Measurements from ENCODE around the gene PGAP3. TPM values are rescaled to one million over a fixed set of nuclear protein-coding genes. Genes with fewer than 3 reads are reported as not detected.

The PGAP3 gene
- total RNA-seq, 1 donor: 11.1 TPM

- H3K4me3 ChIP-seq (ENCODE audit: low read depth, low read length): no peak overlapping the region
- no peak for DNase-seq (ENCODE audit: low read depth)
- no peak for TF ChIP-seq CTCF (IDR thresholded peaks at IDR 0.05; ENCODE audit: insufficient read depth, low read length)
These were observed 31.9 kb upstream of the PGAP3 start for GRCh38 chr17:39719563-39720355.

- H3K4me3 ChIP-seq (ENCODE audit: low read depth, low read length): no peak overlapping the region
- TF ChIP-seq CTCF (IDR thresholded peaks at IDR 0.05; ENCODE audit: insufficient read depth, low read length): no peak
- no peak for DNase-seq (ENCODE audit: low read depth)
These were observed 29.8 kb upstream of the PGAP3 start for GRCh38 chr17:39717660-39718059.

- TF ChIP-seq CTCF (IDR thresholded peaks at IDR 0.05; ENCODE audit: insufficient read depth, low read length): no peak
- no peak overlapping the region for H3K4me3 ChIP-seq (ENCODE audit: low read depth, low read length)
- no peak for DNase-seq (ENCODE audit: low read depth)
These were observed 29.2 kb upstream of the PGAP3 start for GRCh38 chr17:39716879-39717536.

- no peak for TF ChIP-seq CTCF (IDR thresholded peaks at IDR 0.05; ENCODE audit: insufficient read depth, low read length)
- no peak for DNase-seq (ENCODE audit: low read depth)
- no peak overlapping the region for H3K4me3 ChIP-seq (ENCODE audit: low read depth, low read length)
These were observed 28.4 kb upstream of the PGAP3 start for GRCh38 chr17:39716073-39716818.

- DNase-seq (ENCODE audit: low read depth): no peak
- TF ChIP-seq CTCF (IDR thresholded peaks at IDR 0.05; ENCODE audit: insufficient read depth, low read length): no peak
- H3K4me3 ChIP-seq (ENCODE audit: low read depth, low read length): no peak overlapping the region
These were observed 27.7 kb upstream of the PGAP3 start for GRCh38 chr17:39715375-39716072.

GRCh38 chr17:39714234-39714633, 26.4 kb upstream of the PGAP3 start:
- H3K4me3 ChIP-seq (ENCODE audit: low read depth, low read length): no peak overlapping the region
- no peak for TF ChIP-seq CTCF (IDR thresholded peaks at IDR 0.05; ENCODE audit: insufficient read depth, low read length)

More at GRCh38 chr17:39714234-39714633, 26.4 kb upstream of the PGAP3 start:
- DNase-seq (ENCODE audit: low read depth): no peak
